Measurements from ENCODE around the gene UNC5CL.

Gene UNC5CL

GRCh38 chr6:41039060-41039998, at the start of gene UNC5CL:
Gene UNC5CL, minus strand, starts transcription at chr6:41039221. Its CDS starts 4,147 bp downstream, at chr6:41035074.
- no peak for DNase-seq (ENCODE audit: low spot score)

- no peak for DNase-seq (ENCODE audit: low spot score)
Measured at GRCh38 chr6:41088451-41088850, 49.4 kb upstream of the UNC5CL start.

GRCh38 chr6:41085182-41085581, 46.2 kb upstream of the UNC5CL start:
- DNase-seq (ENCODE audit: low spot score) = no peak

GRCh38 chr6:41083072-41083471, 44.1 kb upstream of the UNC5CL start:
- DNase-seq (ENCODE audit: low spot score) = no peak

- no peak for DNase-seq (ENCODE audit: low spot score)
Measured at GRCh38 chr6:41080621-41081020, 41.6 kb upstream of the UNC5CL start.

GRCh38 chr6:41079080-41079479, 40.1 kb upstream of the UNC5CL start:
- DNase-seq (ENCODE audit: low spot score) = no peak

GRCh38 chr6:41078101-41078500, 39.1 kb upstream of the UNC5CL start:
- DNase-seq (ENCODE audit: low spot score) = no peak

- no peak for DNase-seq (ENCODE audit: low spot score)
Measured at GRCh38 chr6:41077536-41077935, 38.5 kb upstream of the UNC5CL start.

- no peak for DNase-seq (ENCODE audit: low spot score)
Measured at GRCh38 chr6:41075651-41076626, 36.9 kb upstream of the UNC5CL start.

- DNase-seq (ENCODE audit: low spot score) = no peak
Measured at GRCh38 chr6:41074692-41075436, 35.8 kb upstream of the UNC5CL start.

- DNase-seq (ENCODE audit: low spot score) = peak; percentile 14
Measured at GRCh38 chr6:41073968-41074691, 35.1 kb upstream of the UNC5CL start.

GRCh38 chr6:41073203-41073967, 34.4 kb upstream of the UNC5CL start:
- peak; percentile 69 for DNase-seq (ENCODE audit: low spot score)

- DNase-seq (ENCODE audit: low spot score) = no peak
Measured at GRCh38 chr6:41072836-41073202, 33.8 kb upstream of the UNC5CL start, which contains the start of gene NFYA. Gene NFYA, plus strand, starts transcription at chr6:41072974. Its CDS starts 6,116 bp downstream, at chr6:41079090.

- peak; percentile 99 for DNase-seq (ENCODE audit: low spot score)
Measured at GRCh38 chr6:41071923-41072835, 33.2 kb upstream of the UNC5CL start, which contains the start of gene OARD1. Gene OARD1, minus strand, starts transcription at chr6:41072356. Its CDS starts 722 bp downstream, at chr6:41071634.

GRCh38 chr6:41071501-41071922, 32.5 kb upstream of the UNC5CL start:
- no peak for DNase-seq (ENCODE audit: low spot score)

GRCh38 chr6:41066867-41067304, 27.9 kb upstream of the UNC5CL start:
- DNase-seq (ENCODE audit: low spot score) = peak; percentile 75

GRCh38 chr6:41065550-41066026, 26.6 kb upstream of the UNC5CL start:
- no peak for DNase-seq (ENCODE audit: low spot score)

- DNase-seq (ENCODE audit: low spot score) = no peak
Measured at GRCh38 chr6:41064841-41065240, 25.8 kb upstream of the UNC5CL start.

- no peak for DNase-seq (ENCODE audit: low spot score)
Measured at GRCh38 chr6:41063884-41064285, 24.9 kb upstream of the UNC5CL start.
